RWPE2 (cell line): ENCODE data around the gene LRRC7.

Experiments used
- ATAC-seq: fragments of 200-7000 bp; cut with Tn5 transposase; 3 replicates; pipeline ENCODE4 v1.9.1; 2021; ENCODE audit warnings: low read depth
- DNase-seq: peaks from one replicate; pipeline ENCODE4 v3.0.0-alpha.2; 2020; ENCODE audit warnings: low spot score
- H3K27ac ChIP-seq: fragments of 450-650 bp; 2 replicates; pipeline ENCODE4 v1.5.1; 2017; ENCODE audit warnings: mild to moderate bottlenecking; ENCODE audit not compliant: poor library complexity, severe bottlenecking
- H3K27me3 ChIP-seq: fragments of 250-450 bp; sonication (Bioruptor Pico); 2 replicates; pipeline ENCODE4 v1.5.1; 2021; ENCODE audit warnings: mild to moderate bottlenecking, moderate library complexity; ENCODE audit not compliant: insufficient read depth, poor library complexity, severe bottlenecking
- H3K36me3 ChIP-seq: fragments of 250-450 bp; sonication (Bioruptor Pico); 2 replicates; pipeline ENCODE4 v1.5.1; 2020; ENCODE audit warnings: low read depth, mild to moderate bottlenecking, moderate library complexity
- H3K4me1 ChIP-seq: fragments of 250-450 bp; sonication (Bioruptor Pico); 2 replicates; pipeline ENCODE4 v1.5.1; 2021; ENCODE audit warnings: mild to moderate bottlenecking, moderate library complexity; ENCODE audit not compliant: insufficient read depth, poor library complexity, severe bottlenecking
- H3K4me3 ChIP-seq: fragments of 250-450 bp; sonication (Bioruptor Pico); 2 replicates; pipeline ENCODE4 v1.5.1; 2021; ENCODE audit warnings: mild to moderate bottlenecking, moderate library complexity; ENCODE audit not compliant: severe bottlenecking
- H3K9me3 ChIP-seq: fragments of 250-450 bp; sonication (Bioruptor Pico); 2 replicates; pipeline ENCODE4 v1.5.1; 2021; ENCODE audit warnings: mild to moderate bottlenecking, moderate library complexity; ENCODE audit not compliant: severe bottlenecking
- TF ChIP-seq, protein P1 (sequence below): fragments of 450-650 bp; IDR thresholded peaks from one replicate; pipeline ENCODE4 v1.5.1; 2017; ENCODE audit warnings: mild to moderate bottlenecking, moderate library complexity; ENCODE audit not compliant: poor library complexity, severe bottlenecking

LRRC7 gene

DNA sequence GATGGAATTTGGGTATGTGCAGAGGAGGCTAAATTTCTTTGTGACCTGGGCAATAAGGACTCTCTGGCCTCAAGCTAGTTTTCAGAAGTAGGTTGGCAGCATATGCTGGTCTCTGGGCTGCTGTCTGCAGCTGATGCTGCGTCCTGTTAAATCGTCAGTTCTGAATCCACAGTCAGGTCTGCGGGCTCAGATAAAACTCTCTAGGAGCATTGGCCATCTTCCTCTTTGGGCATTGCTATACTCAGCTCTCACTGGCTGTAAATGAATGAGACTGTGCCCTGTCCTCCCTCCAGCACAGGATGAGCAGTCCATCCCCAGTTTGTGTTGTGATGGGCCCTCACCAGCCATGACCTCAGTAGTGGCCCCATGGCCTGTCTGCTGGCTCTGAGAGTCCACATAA lies 365.0 kb downstream of the LRRC7 start:
- peaks cover under 1% of the 10 kb centered on the region for H3K27me3 ChIP-seq
- no peaks in the 10 kb centered on the region for H3K4me1 ChIP-seq
- TF ChIP-seq, protein P1, sequence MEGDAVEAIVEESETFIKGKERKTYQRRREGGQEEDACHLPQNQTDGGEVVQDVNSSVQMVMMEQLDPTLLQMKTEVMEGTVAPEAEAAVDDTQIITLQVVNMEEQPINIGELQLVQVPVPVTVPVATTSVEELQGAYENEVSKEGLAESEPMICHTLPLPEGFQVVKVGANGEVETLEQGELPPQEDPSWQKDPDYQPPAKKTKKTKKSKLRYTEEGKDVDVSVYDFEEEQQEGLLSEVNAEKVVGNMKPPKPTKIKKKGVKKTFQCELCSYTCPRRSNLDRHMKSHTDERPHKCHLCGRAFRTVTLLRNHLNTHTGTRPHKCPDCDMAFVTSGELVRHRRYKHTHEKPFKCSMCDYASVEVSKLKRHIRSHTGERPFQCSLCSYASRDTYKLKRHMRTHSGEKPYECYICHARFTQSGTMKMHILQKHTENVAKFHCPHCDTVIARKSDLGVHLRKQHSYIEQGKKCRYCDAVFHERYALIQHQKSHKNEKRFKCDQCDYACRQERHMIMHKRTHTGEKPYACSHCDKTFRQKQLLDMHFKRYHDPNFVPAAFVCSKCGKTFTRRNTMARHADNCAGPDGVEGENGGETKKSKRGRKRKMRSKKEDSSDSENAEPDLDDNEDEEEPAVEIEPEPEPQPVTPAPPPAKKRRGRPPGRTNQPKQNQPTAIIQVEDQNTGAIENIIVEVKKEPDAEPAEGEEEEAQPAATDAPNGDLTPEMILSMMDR, result no peak
- H3K27ac ChIP-seq, result no peak overlapping the region
- no peak for ATAC-seq
- no peaks in the 10 kb centered on the region for H3K9me3 ChIP-seq
- DNase-seq, result no peak
- H3K36me3 ChIP-seq, result no peaks in the 10 kb centered on the region
- H3K4me3 ChIP-seq, result no peak overlapping the region

DNA sequence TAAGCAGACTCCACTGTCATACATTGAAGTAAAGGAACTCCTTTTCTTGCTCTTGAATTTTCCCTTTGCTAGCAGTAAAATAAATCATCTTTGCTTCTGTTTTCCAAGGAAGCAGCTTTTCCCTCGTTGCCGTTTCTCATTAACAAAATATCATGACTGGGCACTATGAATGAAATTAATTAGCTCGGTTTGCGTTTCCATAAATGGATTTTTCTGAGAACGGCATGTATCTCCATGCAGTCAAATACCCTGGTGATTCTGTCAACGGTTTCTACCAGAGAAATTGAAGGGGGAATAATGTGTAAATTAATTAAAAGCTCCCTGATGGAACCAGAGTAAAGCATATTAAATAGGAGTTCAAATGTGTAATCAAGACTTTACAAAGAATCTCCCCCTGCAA lies 372.5 kb downstream of the LRRC7 start:
- no peak for ATAC-seq

DNA sequence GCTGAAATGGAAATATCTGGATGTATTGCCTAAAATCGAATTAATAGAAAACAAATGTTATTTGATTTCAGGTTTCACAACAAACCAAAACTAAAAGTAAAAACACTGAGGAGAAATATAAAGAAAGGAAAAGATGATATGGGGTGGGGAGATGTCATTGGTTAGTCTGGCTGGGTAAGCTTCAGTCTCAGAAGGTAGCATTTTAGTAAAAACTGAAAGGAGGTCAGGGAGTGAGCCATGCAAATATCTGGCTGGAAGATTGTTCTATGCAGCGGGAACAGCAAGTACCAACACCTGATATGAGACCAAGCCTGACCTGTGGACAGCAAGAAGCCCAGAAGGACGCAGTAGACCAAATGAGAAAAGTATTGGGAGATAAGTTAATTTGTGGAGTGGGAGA lies 373.1 kb downstream of the LRRC7 start:
- ATAC-seq, result no peak
- Histone ChIP-seq H3K27ac (no peak overlapping the region), H3K36me3 (no peaks in the 10 kb centered on the region), H3K4me3 (no peak overlapping the region), H3K9me3 (no peaks in the 10 kb centered on the region), H3K4me1 (no peaks in the 10 kb centered on the region), H3K27me3 (peaks cover 9% of the 10 kb centered on the region)
- no peak for DNase-seq
- TF ChIP-seq, protein P1, result no peak

More for the DNA sequence above, 372.5 kb downstream of the LRRC7 start:
- no peak overlapping the region for H3K27ac ChIP-seq
- H3K4me1 ChIP-seq, result no peaks in the 10 kb centered on the region
- TF ChIP-seq, protein P1, result no peak
- no peaks in the 10 kb centered on the region for H3K9me3 ChIP-seq
- H3K4me3 ChIP-seq, result no peak overlapping the region
- no peak for DNase-seq
- peaks cover 9% of the 10 kb centered on the region for H3K27me3 ChIP-seq
- H3K36me3 ChIP-seq, result no peaks in the 10 kb centered on the region

DNA sequence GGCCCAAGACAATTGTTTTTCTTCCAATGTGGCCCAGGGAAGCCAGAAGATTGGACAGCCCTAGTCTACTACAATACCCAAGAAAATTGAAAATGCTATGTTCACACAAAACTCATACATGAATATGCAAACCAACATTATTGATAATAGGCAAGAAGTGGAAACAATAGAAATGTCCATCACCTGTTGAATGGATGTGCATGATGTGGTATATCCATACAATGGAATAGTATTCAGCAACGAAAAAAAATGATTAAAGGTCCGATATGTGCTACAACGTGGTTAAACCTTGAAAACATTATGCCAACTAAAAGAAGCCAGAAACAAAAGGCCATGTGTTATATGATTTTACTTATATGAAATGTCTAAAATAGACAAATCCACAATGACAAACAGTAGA lies 375.3 kb downstream of the LRRC7 start:
- peaks cover 7% of the 10 kb centered on the region for H3K4me1 ChIP-seq

DNA sequence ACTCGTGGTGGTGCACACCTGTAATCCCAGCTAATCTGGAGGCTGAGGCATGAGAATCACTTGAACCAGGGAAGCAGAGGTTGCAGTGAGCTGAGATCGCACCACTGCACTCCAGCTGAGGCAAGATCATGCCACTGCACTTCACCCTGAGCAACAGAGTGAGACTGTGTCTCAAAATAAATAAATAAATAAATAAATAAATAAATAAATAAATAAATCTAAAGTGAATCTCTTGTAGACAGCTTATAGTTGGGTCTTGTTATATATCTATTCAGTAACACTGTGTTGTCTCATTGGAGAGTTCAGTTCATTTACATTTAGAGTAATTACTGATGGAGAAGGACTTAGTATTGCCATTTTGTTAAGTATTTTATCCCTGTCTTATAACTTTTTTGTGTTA lies 379.2 kb downstream of the LRRC7 start:
- Histone ChIP-seq H3K9me3 (no peaks in the 10 kb centered on the region), H3K27me3 (no peaks in the 10 kb centered on the region), H3K36me3 (no peaks in the 10 kb centered on the region), H3K4me1 (peaks cover 7% of the 10 kb centered on the region), H3K27ac (no peak overlapping the region), H3K4me3 (no peak overlapping the region)
- TF ChIP-seq, protein P1, result no peak
- DNase-seq, result no peak
- no peak for ATAC-seq

More for the DNA sequence above, 375.3 kb downstream of the LRRC7 start:
- no peak for DNase-seq
- no peaks in the 10 kb centered on the region for H3K36me3 ChIP-seq
- no peaks in the 10 kb centered on the region for H3K9me3 ChIP-seq
- H3K27me3 ChIP-seq, result peaks cover 6% of the 10 kb centered on the region
- H3K27ac ChIP-seq, result no peak overlapping the region
- no peak for ATAC-seq
- TF ChIP-seq, protein P1, result no peak
- H3K4me3 ChIP-seq, result no peak overlapping the region
